Activated B cell treated with CpG ODN at 0.5 μM for 24 hours (primary cell): ENCODE results near the gene SP5. TPM values are rescaled to one million over a fixed set of nuclear protein-coding genes. Genes with fewer than 3 reads are reported as not detected.

Experiments used
- ATAC-seq: fragments of 200-7000 bp; cut with Tn5 transposase; one replicate; pipeline ENCODE4 v1.10.0; 2021; ENCODE audit warnings: low read depth, mild to moderate bottlenecking, moderate library complexity
- CTCF ChIA-PET: fragments of 350-600 bp; sonication (Branson Sonifier 250); formaldehyde crosslinking; loops from one replicate; lab custom pipeline; 2021; ENCODE audit warnings: antibody characterized with exemption; lab: Charles Lee
- POLR2A ChIA-PET: fragments of 350-600 bp; sonication (Branson Sonifier 250); formaldehyde crosslinking; loops from one replicate; lab custom pipeline; 2021; ENCODE audit warnings: antibody characterized with exemption; lab: Charles Lee
- DNase-seq: peaks from one replicate; pipeline ENCODE4 v3.0.0; 2022
- H3K27ac Mint-ChIP-seq: one replicate; pipeline ENCODE4 v1.8.0; 2020; ENCODE audit warnings: mixed read lengths
- H3K27me3 Mint-ChIP-seq: one replicate; pipeline ENCODE4 v1.8.0; 2021; ENCODE audit warnings: mixed read lengths
- H3K36me3 Mint-ChIP-seq: one replicate; pipeline ENCODE4 v1.8.0; 2021; ENCODE audit warnings: low read depth, mixed read lengths
- H3K4me1 Mint-ChIP-seq: one replicate; pipeline ENCODE4 v1.8.0; 2021; ENCODE audit warnings: mixed read lengths
- H3K4me3 Mint-ChIP-seq: one replicate; pipeline ENCODE4 v1.8.0; 2020; ENCODE audit warnings: mild to moderate bottlenecking, mixed read lengths
- H3K9me3 Mint-ChIP-seq: one replicate; pipeline ENCODE4 v1.8.0; 2020; ENCODE audit warnings: mixed read lengths
- intact Hi-C: fragments of 100-400 bp; cut with micrococcal nuclease; formaldehyde crosslinking; loops from one replicate; pipeline ENCODE4 v1.15.1; 2024
- total RNA-seq: library from RNA; stranded (reverse); gene quantifications from 2 replicates; pipeline ENCODE4 v1.2.3, GENCODE V29; 2022
- TF ChIP-seq, protein P1 (sequence below): fragments of 200-600 bp; IDR thresholded peaks from one replicate; pipeline ENCODE4 v1.8.0; 2022; ENCODE audit warnings: antibody characterized with exemption, mild to moderate bottlenecking

Gene SP5
- total RNA-seq, 1 donor from 2014 or later = not detected

DNA sequence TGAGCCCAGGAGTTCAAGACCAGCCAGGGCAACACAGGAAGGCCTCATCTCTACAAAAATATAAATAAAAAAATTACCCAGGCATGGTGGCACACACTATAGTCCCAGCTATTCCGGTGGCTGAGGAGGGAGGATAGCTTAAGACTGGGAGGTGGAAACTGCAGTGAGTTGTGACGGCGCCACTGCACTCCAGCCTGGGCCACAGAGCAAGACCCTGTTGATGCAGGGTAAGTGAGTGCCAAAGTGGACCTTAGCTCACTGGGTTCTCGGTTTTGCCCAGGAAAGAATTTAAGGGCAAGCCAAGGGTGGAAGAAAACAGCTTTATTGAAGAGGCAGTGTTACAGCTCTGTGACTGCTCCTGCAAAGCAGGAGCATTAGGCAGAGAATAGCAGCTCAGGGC, 48.1 kb downstream of the SP5 start:
- ChIA-PET POLR2A (no interaction called here), CTCF (no interaction called here)
- Mint-ChIP-seq H3K4me1 (no peaks in the 10 kb centered on the region), H3K27ac (no peak overlapping the region), H3K27me3 (peaks cover 14% of the 10 kb centered on the region), H3K36me3 (no peaks in the 10 kb centered on the region), H3K4me3 (no peak overlapping the region), H3K9me3 (no peaks in the 10 kb centered on the region)
- no peak for DNase-seq
- TF ChIP-seq, protein P1, sequence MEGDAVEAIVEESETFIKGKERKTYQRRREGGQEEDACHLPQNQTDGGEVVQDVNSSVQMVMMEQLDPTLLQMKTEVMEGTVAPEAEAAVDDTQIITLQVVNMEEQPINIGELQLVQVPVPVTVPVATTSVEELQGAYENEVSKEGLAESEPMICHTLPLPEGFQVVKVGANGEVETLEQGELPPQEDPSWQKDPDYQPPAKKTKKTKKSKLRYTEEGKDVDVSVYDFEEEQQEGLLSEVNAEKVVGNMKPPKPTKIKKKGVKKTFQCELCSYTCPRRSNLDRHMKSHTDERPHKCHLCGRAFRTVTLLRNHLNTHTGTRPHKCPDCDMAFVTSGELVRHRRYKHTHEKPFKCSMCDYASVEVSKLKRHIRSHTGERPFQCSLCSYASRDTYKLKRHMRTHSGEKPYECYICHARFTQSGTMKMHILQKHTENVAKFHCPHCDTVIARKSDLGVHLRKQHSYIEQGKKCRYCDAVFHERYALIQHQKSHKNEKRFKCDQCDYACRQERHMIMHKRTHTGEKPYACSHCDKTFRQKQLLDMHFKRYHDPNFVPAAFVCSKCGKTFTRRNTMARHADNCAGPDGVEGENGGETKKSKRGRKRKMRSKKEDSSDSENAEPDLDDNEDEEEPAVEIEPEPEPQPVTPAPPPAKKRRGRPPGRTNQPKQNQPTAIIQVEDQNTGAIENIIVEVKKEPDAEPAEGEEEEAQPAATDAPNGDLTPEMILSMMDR = no peak
- no peak for ATAC-seq
- intact Hi-C loops = no loop called here

DNA sequence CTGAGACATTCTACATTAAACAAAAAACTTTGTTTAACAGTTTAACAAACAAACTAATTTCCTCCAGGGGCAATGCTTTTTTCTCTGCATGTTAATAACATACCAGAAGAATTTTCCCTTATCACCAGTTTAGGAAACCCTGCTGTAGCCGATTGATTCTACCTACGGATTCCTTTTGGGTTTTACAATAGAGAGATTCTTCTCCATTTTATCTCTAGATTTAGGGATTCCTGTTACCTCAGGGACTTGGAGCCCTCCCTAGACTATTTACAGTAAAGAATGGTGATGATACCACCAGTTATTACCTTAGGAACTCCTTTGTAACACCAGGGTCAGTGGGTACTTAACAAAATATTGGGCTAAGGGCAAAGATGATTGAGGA, 49.7 kb downstream of the SP5 start:
- Mint-ChIP-seq H3K9me3 (no peaks in the 10 kb centered on the region), H3K27ac (no peak overlapping the region), H3K4me3 (no peak overlapping the region), H3K4me1 (peaks cover 2% of the 10 kb centered on the region), H3K36me3 (no peaks in the 10 kb centered on the region), H3K27me3 (peaks cover 16% of the 10 kb centered on the region)
- DNase-seq = no peak
- intact Hi-C loops = no loop called here
- TF ChIP-seq, protein P1 = no peak
- ChIA-PET CTCF (no interaction called here), POLR2A (no interaction called here)
- ATAC-seq = no peak

GRCh38 chr2:170766693-170767092, 51.6 kb downstream of the SP5 start:
- Mint-ChIP-seq H3K36me3 (no peaks in the 10 kb centered on the region), H3K4me3 (no peak overlapping the region), H3K9me3 (no peaks in the 10 kb centered on the region), H3K27ac (no peak overlapping the region), H3K27me3 (peaks cover 19% of the 10 kb centered on the region), H3K4me1 (peaks cover 14% of the 10 kb centered on the region)
- ATAC-seq = no peak
- no peak for DNase-seq
- TF ChIP-seq, protein P1 = no peak
- intact Hi-C loops = no loop called here
- ChIA-PET CTCF (no interaction called here), POLR2A (no interaction called here)

Other genes with a start within 250 kb of the SP5 start
- not detected in 2 replicates for gene ERICH2, start 55.0 kb downstream of the SP5 start, total RNA-seq
- gene GAD1, start 101.5 kb downstream of the SP5 start, total RNA-seq = not detected in 2 replicates
- 60.7 and 69.7 TPM in 2 replicates for gene GORASP2, start 213.9 kb downstream of the SP5 start, total RNA-seq